Mammary epithelial cell (primary cell): ENCODE data around the gene C2CD2.

Experiments used
- EZH2 ChIP-seq: IDR thresholded peaks from 2 replicates; pipeline ENCODE4 v1.6.1; 2012; ENCODE audit warnings: low read length, inconsistent platforms, borderline replicate concordance
- TF ChIP-seq, protein P1 (sequence below), 2 donors: IDR thresholded peaks in 1 of 2; conservative IDR thresholded peaks in 1 of 2; 2 replicates each; pipeline ENCODE4 v1.5.1; 2011 to 2012; ENCODE audit warnings: inconsistent platforms in 2 of 2, low read length in 2 of 2, mild to moderate bottlenecking in 2 of 2, control low read depth in 1 of 2, low read depth in 1 of 2; ENCODE audit not compliant: insufficient read depth in 1 of 2; ENCODE audit errors: extremely low read depth in 1 of 2

DNA sequence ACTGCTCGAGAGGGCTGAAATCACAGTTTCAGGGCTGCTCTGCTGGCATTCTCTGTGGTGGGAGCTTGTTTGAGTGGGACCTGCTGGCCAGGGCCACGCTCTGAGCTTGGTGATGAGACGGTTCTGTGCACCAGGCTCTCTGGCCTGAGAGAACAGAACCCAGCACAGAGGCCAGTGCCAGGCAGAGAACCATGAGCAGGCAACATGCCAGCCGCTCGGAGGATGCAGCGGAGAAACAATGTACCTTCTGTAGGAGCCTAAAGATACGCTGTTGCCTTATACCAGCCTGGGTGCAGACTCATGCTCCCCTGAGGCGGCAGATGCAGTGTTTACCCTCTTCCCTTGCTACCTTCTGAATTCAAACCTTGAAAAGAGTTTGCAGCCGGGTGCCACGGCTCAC, 10.0 kb downstream of the C2CD2 start:
- TF ChIP-seq, protein P1, sequence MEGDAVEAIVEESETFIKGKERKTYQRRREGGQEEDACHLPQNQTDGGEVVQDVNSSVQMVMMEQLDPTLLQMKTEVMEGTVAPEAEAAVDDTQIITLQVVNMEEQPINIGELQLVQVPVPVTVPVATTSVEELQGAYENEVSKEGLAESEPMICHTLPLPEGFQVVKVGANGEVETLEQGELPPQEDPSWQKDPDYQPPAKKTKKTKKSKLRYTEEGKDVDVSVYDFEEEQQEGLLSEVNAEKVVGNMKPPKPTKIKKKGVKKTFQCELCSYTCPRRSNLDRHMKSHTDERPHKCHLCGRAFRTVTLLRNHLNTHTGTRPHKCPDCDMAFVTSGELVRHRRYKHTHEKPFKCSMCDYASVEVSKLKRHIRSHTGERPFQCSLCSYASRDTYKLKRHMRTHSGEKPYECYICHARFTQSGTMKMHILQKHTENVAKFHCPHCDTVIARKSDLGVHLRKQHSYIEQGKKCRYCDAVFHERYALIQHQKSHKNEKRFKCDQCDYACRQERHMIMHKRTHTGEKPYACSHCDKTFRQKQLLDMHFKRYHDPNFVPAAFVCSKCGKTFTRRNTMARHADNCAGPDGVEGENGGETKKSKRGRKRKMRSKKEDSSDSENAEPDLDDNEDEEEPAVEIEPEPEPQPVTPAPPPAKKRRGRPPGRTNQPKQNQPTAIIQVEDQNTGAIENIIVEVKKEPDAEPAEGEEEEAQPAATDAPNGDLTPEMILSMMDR (conservative IDR thresholded peaks at IDR 0.05 in 1 of 2, IDR thresholded peaks at IDR 0.05 in 1 of 2; ENCODE audit: extremely low read depth in 1 of 2, insufficient read depth in 1 of 2, low read depth in 1 of 2, low read length in 2 of 2), result no peak
- TF ChIP-seq EZH2, result no peak
